ENCODE measurements around the gene CARD14. TPM values are rescaled to one million over a fixed set of nuclear protein-coding genes. Genes with fewer than 3 reads are reported as not detected.
"Not testable (repeated sequence)": the region's sequence is repeated elsewhere in the genome, so short reads cannot be mapped to it uniquely, and the experiment has no call there.

CARD14 gene
- total RNA-seq, 1 donor from 2014 or later = 0.39 TPM

GRCh38 chr17:80147035-80147822, 22.6 kb upstream of the CARD14 start, which contains the start of gene EIF4A3:
EIF4A3 (minus strand) TSS chr17:80147128; CDS start chr17:80146961, 167 bp downstream.
- DNase-seq (ENCODE audit: low read depth in 2 of 2) = peak; percentile 98 to 99

GRCh38 chr17:80151333-80151732, 18.5 kb upstream of the CARD14 start:
- DNase-seq (ENCODE audit: low read depth in 2 of 2) = no peak

DNA sequence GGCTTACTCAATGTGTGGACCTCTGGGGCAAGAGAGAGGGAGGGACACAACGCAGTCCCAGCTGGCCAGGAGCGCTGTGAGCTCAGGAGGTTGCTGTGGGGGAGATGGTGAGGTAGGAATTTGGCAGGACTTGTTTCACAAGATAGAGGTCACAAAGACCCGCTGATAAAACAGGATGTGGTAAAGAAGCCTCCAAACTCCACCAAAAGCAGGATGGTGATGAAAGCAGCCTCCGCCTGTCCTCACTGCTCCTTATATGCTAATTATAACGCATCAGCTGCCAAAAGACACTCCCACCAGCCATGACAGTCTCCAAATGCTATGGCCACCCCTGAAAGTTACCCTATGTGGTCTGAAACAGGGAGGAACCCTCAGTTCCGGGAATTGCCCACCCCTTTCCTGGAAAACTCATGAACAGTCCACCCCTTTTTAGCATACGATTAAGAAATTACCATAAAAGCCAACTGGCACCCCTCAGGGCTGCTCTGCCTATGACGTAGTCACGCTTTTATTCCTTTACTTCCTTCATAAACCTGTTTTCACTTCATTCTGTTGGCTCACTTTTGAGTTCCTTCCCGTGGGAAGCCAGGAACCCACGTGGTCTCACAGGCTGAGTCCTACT, 17.6 kb upstream of the CARD14 start:
- peak; percentile 36 to 60 for DNase-seq (ENCODE audit: low read depth in 2 of 2)

GRCh38 chr17:80153004-80153403, 16.8 kb upstream of the CARD14 start:
- DNase-seq (ENCODE audit: low read depth in 2 of 2) = no peak

- no peak for DNase-seq (ENCODE audit: low read depth in 2 of 2)
Measured at GRCh38 chr17:80154166-80154565, 15.7 kb upstream of the CARD14 start.

GRCh38 chr17:80155600-80155999, 14.2 kb upstream of the CARD14 start:
- not testable (repeated sequence) for DNase-seq (ENCODE audit: low read depth in 2 of 2)

DNA sequence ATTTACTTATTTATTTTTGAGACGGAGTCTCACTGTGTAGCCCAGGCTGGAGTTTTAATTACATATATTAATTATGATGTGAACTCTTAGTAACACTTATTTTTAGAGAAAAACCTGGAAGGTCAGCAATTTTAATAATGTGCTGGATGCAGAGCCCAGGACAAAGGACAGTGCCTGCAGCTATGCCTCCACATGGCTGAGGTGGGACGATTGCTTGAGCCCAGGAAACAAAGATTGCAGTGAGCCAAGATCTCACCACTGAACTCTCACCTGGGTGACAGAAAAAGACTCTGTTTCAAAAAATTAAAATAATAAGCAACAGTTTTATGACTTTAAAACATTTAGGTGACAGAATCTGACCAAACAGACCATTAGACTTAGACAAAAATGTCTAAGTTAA, 11.0 kb upstream of the CARD14 start:
- no peak for DNase-seq (ENCODE audit: low read depth in 2 of 2)

GRCh38 chr17:80160536-80160935, 9.3 kb upstream of the CARD14 start:
- no peak for DNase-seq (ENCODE audit: low read depth in 2 of 2)

DNA sequence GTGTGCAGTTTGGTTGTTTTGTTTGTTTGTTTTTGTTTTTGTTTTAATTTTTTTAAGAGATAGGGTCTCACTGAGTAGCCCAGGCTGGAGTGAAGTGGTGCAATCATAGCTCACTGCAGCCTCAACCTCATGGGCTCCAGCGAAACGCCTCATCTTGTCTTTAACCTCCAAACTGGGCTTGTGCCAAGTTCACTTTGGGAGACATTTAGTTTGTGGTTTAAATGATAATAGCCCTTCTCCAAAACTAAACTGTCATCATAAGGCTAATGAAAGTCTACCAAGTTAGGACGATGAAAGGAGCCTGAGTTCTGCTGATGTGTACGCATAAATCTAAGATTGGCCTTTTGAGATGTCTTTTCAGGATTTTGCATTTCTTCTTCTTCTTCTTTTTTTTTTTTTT, 6.5 kb upstream of the CARD14 start:
- DNase-seq (ENCODE audit: low read depth in 2 of 2) = no peak

DNA sequence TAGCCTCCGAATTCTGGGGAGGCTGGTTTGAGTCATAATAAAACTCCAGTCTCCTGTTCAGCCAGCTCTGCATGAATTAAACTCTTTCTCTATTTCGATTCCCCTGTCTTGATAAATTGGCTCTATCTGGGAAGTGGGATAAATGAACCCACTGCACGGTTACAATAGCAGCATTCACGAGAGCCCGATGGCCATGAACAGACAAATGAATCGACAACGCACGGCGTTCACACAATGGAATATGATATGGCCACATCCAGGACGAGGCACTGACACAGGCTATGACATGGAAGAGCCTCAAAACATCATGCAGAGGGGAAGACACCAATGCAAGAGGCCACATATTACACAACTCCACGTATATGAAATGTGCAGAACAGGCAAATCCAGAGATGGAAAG, 5.6 kb upstream of the CARD14 start:
- DNase-seq (ENCODE audit: low read depth in 2 of 2) = no peak

DNA sequence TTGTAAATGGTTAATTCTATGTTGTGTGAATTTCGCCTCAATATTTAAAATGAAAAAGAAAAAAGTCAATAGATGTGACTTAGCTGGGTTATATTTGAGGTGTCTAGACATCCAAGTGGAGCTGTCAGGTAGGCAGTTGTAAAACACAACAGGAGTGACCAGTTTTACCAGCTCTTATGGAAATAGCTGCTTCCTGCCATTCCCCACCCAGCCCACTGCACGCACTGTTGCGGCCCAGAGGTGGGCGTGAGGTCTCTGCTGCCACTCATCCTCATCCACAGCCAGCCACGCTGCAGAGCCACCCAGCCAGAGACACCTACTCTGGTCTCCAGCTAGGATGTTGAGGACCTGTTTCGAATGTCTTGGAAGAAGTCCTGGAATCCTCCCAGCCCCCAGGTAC, 3.4 kb upstream of the CARD14 start:
- no peak for DNase-seq (ENCODE audit: low read depth in 2 of 2)

- DNase-seq (ENCODE audit: low read depth in 2 of 2) = no peak
Measured at GRCh38 chr17:80168371-80168770, 1.5 kb upstream of the CARD14 start.

GRCh38 chr17:80169107-80169506, 723 bp upstream of the CARD14 start:
- DNase-seq (ENCODE audit: low read depth in 2 of 2) = no peak

DNA sequence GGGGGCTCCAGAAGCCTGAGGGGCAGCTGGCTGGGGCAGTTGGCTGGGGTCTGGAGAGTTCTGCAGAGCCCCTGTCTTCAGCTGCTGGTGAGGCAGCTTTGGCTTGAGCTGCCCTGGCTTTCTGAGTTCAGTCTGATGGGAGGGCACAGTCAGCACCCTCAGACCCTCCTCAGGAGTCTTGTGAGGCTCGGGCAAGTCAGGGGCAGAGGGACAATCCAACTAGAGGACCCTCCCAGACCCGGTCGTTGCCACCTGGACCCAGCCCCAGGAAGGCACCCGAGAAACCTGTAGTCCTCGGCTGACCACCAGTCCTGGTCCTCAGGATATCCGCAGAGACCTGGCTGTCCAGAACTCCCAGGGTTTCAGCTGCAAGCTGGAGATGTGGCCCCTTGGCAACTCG, 1.9 kb downstream of the CARD14 start:
- DNase-seq (ENCODE audit: low read depth in 2 of 2) = no peak

- no peak for DNase-seq (ENCODE audit: low read depth in 2 of 2)
Measured at GRCh38 chr17:80173126-80173525, 3.3 kb downstream of the CARD14 start.

DNA sequence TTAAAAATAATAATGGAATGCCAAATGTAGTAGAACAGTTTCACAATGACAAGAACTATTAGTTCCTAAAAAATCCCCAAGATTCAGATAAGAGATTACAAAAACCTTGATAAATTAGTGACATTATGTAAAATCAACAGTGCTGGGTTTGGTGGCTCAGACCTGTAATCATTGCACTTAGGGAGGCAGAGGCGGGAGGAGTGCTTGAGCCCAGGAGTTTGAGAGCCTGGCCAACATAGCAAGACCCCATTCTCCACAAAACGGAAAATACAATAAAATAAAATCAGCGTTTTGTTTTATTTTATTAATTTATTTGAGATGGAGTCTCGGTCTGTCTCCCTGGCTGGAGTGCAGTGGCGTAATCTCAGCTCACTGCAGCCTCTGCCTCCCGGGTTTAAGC, 4.1 kb downstream of the CARD14 start:
- no peak for DNase-seq (ENCODE audit: low read depth in 2 of 2)

- DNase-seq (ENCODE audit: low read depth in 2 of 2) = no peak
Measured at GRCh38 chr17:80176757-80177156, 6.9 kb downstream of the CARD14 start.

DNA sequence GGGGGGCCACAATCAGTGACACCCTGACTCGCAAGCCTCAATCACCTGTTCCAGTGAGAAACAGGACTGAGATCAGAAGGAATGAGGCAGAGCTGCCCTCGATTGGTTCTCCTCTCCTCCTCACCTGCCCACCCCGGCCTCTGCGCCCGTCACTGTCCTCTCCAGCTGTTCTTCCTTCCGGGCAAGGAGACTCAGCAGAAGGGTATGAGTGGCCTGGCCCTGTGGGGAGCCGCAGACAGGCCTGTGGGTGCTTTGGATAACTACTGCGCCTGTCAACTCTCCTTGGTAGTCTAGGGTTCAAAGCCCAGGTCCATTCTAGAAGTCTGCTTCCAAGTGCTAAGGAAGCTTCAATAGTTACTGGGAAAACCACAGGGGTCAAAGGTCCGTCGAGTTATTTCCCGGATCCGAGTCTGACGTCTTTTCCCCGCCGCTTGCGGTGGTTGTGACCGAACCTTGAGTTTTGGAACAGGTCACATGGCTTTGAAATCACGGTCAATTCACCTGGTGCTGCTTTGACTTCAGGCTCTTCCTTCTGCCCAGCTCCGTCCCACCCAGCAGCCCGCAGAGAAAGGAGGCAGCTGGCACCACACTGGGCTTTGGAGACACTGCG, 8.3 kb downstream of the CARD14 start:
- peak in 1 of 2 donors; percentile 37 for DNase-seq (ENCODE audit: low read depth in 2 of 2)

DNA sequence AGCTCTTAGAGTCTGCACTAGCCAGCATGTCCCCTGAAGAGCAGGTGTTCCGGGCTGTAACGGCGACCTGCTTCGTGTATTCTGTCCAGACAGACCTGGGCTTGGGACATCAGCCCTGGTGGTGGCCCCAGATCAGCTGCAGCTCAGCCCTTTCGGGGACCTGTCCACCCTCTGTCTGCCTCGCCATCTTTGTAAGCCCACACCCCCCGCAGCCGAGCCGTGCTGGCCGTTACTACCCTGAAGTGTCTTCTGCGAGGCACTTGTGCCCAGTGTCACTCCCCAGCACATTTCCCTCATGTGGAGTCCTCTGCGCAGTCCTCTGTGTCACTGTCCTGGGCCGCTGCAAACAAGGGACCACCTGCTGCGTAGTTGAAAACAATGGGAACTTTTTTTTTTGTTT, 10.4 kb downstream of the CARD14 start:
- no peak for DNase-seq (ENCODE audit: low read depth in 2 of 2)

- DNase-seq (ENCODE audit: low read depth in 2 of 2) = no peak
Measured at GRCh38 chr17:80181431-80181830, 11.6 kb downstream of the CARD14 start.

- DNase-seq (ENCODE audit: low read depth in 2 of 2) = no peak
Measured at GRCh38 chr17:80182118-80182844, 12.5 kb downstream of the CARD14 start.

GRCh38 chr17:80182845-80183223, 13.0 kb downstream of the CARD14 start:
- DNase-seq (ENCODE audit: low read depth in 2 of 2) = no peak

Measured in dermis microvascular lymphatic vessel endothelial cell (primary cell).